Right hindlimb (tissue), 1 donor: ENCODE results near the gene UBR3.
A peak's percentile ranks its signal among the peaks of the same experiment; 100 is the strongest.

Source experiments
- DNase-seq: peaks from one replicate; pipeline ENCODE4 v3.0.0-alpha.2; 2018

UBR3 gene

GRCh38 chr2:170063456-170064235 is 236.4 kb downstream of the UBR3 start:
- DNase-seq = no peak

GRCh38 chr2:170070778-170071177 is 243.5 kb downstream of the UBR3 start:
- no peak for DNase-seq

- peak; percentile 62 for DNase-seq
These were observed 246.0 kb downstream of the UBR3 start for GRCh38 chr2:170073288-170073687.

- DNase-seq = no peak
These were observed 248.9 kb downstream of the UBR3 start for GRCh38 chr2:170076189-170076588.

- no peak for DNase-seq
These were observed 250.7 kb downstream of the UBR3 start for GRCh38 chr2:170077830-170078569.

GRCh38 chr2:170084820-170085491 is 257.7 kb downstream of the UBR3 start:
- no peak for DNase-seq

- DNase-seq = no peak
These were observed 258.9 kb downstream of the UBR3 start for GRCh38 chr2:170086117-170086688.

GRCh38 chr2:170086751-170087412 is 259.6 kb downstream of the UBR3 start:
- no peak for DNase-seq

- no peak for DNase-seq
These were observed 260.1 kb downstream of the UBR3 start for GRCh38 chr2:170087413-170087793.

GRCh38 chr2:170088776-170089175 is 261.5 kb downstream of the UBR3 start:
- DNase-seq = peak; percentile 28

GRCh38 chr2:170090229-170090628 is 263.0 kb downstream of the UBR3 start:
- no peak for DNase-seq

- DNase-seq = no peak
These were observed 264.2 kb downstream of the UBR3 start for GRCh38 chr2:170091436-170091835.

- DNase-seq = no peak
These were observed 265.3 kb downstream of the UBR3 start for GRCh38 chr2:170092436-170093060.

GRCh38 chr2:170095380-170095779 is 268.1 kb downstream of the UBR3 start:
- DNase-seq = no peak

GRCh38 chr2:170098626-170099312 is 271.5 kb downstream of the UBR3 start:
- DNase-seq = no peak

GRCh38 chr2:170101789-170102188 is 274.5 kb downstream of the UBR3 start:
- no peak for DNase-seq

- no peak for DNase-seq
These were observed 279.0 kb downstream of the UBR3 start for GRCh38 chr2:170106102-170106840.

- DNase-seq = no peak
These were observed 286.1 kb downstream of the UBR3 start for GRCh38 chr2:170113168-170113894.

GRCh38 chr2:170115501-170116229 is 288.4 kb downstream of the UBR3 start:
- DNase-seq = no peak

GRCh38 chr2:170118641-170119040 is 291.4 kb downstream of the UBR3 start:
- DNase-seq = no peak
